ENCODE measurements around the gene MMAB. TPM values are rescaled to one million over a fixed set of nuclear protein-coding genes. Genes with fewer than 3 reads are reported as not detected.

MMAB gene
- total RNA-seq, 4 donors from 2014 or later: 21.2 to 54.3 (median 25.6) TPM

DNA sequence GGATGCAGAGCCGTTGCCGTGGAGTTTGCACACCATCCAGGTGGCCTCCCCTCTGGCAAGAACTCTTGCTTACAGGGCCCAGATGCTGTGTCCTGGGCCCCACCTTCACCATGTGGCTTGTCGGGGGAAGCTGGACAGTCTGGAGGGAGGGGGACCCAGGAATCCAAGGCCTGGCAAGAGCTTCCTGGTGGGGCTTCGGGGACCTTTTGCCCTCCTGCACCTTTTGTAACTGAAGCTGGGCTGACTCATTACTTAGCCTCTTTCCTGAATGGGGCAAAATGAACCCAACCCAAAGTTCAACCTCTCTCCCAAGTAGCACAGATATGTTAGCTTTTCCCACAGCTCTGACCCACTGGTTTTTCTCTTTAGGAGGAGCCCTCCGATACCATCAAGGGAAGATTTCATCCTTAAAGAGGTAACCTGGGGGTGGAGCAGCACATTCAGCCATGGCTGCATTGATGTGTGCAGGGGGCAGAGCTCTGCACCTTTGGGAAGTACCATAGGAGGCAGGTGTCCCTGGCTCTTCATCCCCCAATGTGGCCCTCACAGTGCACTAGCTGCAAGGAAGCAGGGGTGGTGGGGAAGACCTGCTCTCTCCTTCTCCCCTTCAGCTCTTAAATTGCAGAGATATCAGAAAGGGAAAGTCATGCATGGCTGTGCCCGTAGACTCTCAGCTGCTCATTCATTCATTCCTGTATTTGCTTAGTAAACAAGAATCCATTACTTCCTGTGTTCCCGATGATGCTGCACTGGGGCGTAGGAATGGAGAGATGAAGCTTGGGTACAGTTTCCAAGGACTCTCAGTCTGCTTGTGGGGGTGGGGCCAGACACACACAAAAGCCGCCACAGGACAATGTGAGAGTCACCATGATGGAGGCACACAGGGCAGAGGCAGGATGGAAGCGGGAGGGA lies 13.3 kb upstream of the MMAB start:
- Histone ChIP-seq H3K4me3 (no peak overlapping the region), H3K9me3 (no peaks in the 10 kb centered on the region), H3K27ac (no peak overlapping the region), H3K36me3 (peaks cover 0 to 32% of the 10 kb centered on the region in 2 donors), H3K27me3 (no peaks in the 10 kb centered on the region), H3K4me1 (peaks cover 0 to 2% of the 10 kb centered on the region in 2 donors)
- in situ Hi-C loops (cut with MboI; ENCODE audit: low sequenced_read_pairs in 4 of 4) (no loop called here), intact Hi-C loops (cut with DNase I; ENCODE audit: low total_unique reads) (no loop called here)
- no peak for ATAC-seq
- TF ChIP-seq POLR2A (IDR thresholded peaks at IDR 0.05) (no peak), CTCF (IDR thresholded peaks at IDR 0.05 in 4 of 5, conservative IDR thresholded peaks at IDR 0.05 in 1 of 5) (no peak)
- no peak for DNase-seq

DNA sequence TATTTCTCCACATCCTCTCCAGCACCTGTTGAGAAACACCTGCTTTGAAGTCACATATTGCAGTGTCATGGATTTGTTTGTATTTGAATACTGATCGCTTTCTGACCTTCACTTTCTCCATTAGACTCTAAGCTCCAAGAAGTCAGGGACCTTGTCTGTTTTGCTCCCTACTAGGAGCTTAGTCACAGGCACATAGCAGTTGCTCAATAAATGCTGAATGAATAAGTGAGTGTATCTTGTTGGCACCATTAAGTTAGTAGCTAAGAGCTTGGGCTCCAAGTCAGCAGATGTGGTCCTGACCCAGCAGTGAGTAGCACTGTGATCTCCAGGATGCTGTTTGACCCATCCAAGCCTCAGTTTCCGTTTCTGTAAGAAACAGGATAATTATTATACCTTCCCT lies 10.4 kb upstream of the MMAB start:
- Histone ChIP-seq H3K4me1 (peaks cover 0 to 2% of the 10 kb centered on the region in 2 donors), H3K36me3 (peaks cover 0 to 53% of the 10 kb centered on the region in 2 donors), H3K4me3 (no peak overlapping the region), H3K27me3 (no peaks in the 10 kb centered on the region), H3K9me3 (no peaks in the 10 kb centered on the region), H3K27ac (no peak overlapping the region)
- no peak for DNase-seq
- TF ChIP-seq POLR2A (IDR thresholded peaks at IDR 0.05): no peak
- TF ChIP-seq CTCF (IDR thresholded peaks at IDR 0.05 in 4 of 5, conservative IDR thresholded peaks at IDR 0.05 in 1 of 5): no peak
- intact Hi-C loops (cut with DNase I; ENCODE audit: low total_unique reads) (no loop called here), in situ Hi-C loops (cut with MboI; ENCODE audit: low sequenced_read_pairs in 4 of 4) (no loop called here)
- ATAC-seq: no peak

- intact Hi-C loops (cut with DNase I; ENCODE audit: low total_unique reads): no loop called here
- peak in 1 of 2 donors; percentile 63 for ATAC-seq
Observed at GRCh38 chr12:109582636-109583035, 9.3 kb upstream of the MMAB start.

DNA sequence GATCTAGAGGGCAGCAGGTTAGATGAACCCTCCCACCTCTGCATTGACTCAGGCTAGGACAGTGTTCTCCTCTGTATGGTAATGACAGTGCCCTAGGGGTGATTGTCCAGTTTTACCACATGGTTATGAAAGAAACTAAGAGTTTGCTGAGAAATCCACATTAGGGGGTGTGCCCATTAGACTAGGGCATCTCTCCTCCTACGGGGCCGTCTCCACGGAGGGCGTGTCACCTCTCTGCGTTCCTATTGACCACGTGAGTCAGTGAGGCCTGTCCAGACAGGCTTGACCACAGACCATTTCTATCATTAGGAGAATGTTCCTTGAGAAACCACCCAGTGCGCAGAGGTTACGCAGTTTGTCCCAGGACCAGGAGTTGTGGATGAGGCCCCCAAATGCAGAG lies 8.6 kb upstream of the MMAB start:
- H3K9me3 ChIP-seq: no peaks in the 10 kb centered on the region
- H3K4me3 ChIP-seq: no peak overlapping the region
- H3K4me1 ChIP-seq: peaks cover 0 to 2% of the 10 kb centered on the region in 2 donors
- DNase-seq: no peak
- intact Hi-C loops (cut with DNase I; ENCODE audit: low total_unique reads) (no loop called here), in situ Hi-C loops (cut with MboI; ENCODE audit: low sequenced_read_pairs in 4 of 4) (no loop called here)
- H3K27ac ChIP-seq: no peak overlapping the region
- H3K27me3 ChIP-seq: no peaks in the 10 kb centered on the region
- peak in 1 of 2 donors; percentile 13 for ATAC-seq
- H3K36me3 ChIP-seq: peaks cover 0 to 61% of the 10 kb centered on the region in 2 donors
- TF ChIP-seq CTCF (IDR thresholded peaks at IDR 0.05 in 4 of 5, conservative IDR thresholded peaks at IDR 0.05 in 1 of 5) (no peak), POLR2A (IDR thresholded peaks at IDR 0.05) (no peak)

More at GRCh38 chr12:109582636-109583035, 9.3 kb upstream of the MMAB start:
- in situ Hi-C loops (cut with MboI; ENCODE audit: low sequenced_read_pairs in 4 of 4): no loop called here
- H3K9me3 ChIP-seq: no peaks in the 10 kb centered on the region
- H3K27me3 ChIP-seq: no peaks in the 10 kb centered on the region
- no peak for DNase-seq
- H3K4me1 ChIP-seq: peaks cover 0 to 2% of the 10 kb centered on the region in 2 donors
- no peak overlapping the region for H3K4me3 ChIP-seq
- no peak overlapping the region for H3K27ac ChIP-seq
- no peak for TF ChIP-seq CTCF (IDR thresholded peaks at IDR 0.05 in 4 of 5, conservative IDR thresholded peaks at IDR 0.05 in 1 of 5)
- TF ChIP-seq POLR2A (IDR thresholded peaks at IDR 0.05): no peak
- H3K36me3 ChIP-seq: peaks cover 0 to 60% of the 10 kb centered on the region in 2 donors
